ENCODE measurements around the gene GPR141.

Gene GPR141

DNA sequence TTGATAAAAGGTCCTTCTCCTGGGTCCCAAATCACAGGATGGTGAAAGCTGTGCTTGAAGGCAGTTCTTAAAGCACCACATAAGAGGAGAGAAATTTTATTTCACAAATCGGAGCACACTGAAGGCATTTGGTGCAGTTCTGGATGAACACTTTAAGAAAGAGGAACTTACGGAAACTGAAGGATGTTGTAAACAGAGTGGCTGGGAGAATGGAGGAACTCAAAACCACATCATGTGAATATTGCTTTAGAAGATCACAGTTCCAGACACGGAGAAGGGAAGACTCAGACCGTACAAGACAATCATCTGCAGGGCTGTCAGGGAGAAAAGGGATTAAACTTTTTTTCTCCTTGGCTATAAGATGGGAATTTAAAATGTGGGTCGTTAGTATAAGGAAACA, 9.0 kb upstream of the GPR141 start:
- in situ Hi-C loops (cut with HindIII; ENCODE audit: low sequenced_read_pairs), result no loop called here
- TF ChIP-seq, protein P1, sequence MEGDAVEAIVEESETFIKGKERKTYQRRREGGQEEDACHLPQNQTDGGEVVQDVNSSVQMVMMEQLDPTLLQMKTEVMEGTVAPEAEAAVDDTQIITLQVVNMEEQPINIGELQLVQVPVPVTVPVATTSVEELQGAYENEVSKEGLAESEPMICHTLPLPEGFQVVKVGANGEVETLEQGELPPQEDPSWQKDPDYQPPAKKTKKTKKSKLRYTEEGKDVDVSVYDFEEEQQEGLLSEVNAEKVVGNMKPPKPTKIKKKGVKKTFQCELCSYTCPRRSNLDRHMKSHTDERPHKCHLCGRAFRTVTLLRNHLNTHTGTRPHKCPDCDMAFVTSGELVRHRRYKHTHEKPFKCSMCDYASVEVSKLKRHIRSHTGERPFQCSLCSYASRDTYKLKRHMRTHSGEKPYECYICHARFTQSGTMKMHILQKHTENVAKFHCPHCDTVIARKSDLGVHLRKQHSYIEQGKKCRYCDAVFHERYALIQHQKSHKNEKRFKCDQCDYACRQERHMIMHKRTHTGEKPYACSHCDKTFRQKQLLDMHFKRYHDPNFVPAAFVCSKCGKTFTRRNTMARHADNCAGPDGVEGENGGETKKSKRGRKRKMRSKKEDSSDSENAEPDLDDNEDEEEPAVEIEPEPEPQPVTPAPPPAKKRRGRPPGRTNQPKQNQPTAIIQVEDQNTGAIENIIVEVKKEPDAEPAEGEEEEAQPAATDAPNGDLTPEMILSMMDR (IDR thresholded peaks at IDR 0.05; ENCODE audit: low read depth, low read length, missing control alignments), result no peak
- H3K4me3 ChIP-seq (ENCODE audit: low read depth, low read length), result no peak overlapping the region
- DNase-seq (ENCODE audit: low read depth), result no peak

DNA sequence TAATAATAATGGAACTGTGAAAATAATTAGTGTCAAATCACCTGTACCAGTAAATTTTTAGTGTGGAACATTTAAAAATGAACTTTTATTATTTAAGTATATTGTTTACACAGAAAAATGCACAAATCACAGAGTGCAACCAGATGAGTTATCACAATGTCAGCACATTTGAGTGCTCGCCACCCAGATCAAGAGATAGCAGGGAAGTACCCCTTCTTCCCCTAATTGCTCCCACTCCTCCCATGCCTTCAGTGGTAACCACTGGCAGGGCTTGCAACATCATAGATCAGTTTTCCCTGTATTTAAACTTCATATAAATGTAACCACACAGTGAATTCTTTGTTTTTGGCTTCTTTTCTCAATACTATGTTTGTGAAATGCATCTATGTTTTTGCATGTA, 7.8 kb upstream of the GPR141 start:
- in situ Hi-C loops (cut with HindIII; ENCODE audit: low sequenced_read_pairs), result no loop called here
- no peak for DNase-seq (ENCODE audit: low read depth)
- TF ChIP-seq, protein P1 (IDR thresholded peaks at IDR 0.05; ENCODE audit: low read depth, low read length, missing control alignments), result no peak
- no peak overlapping the region for H3K4me3 ChIP-seq (ENCODE audit: low read depth, low read length)

DNA sequence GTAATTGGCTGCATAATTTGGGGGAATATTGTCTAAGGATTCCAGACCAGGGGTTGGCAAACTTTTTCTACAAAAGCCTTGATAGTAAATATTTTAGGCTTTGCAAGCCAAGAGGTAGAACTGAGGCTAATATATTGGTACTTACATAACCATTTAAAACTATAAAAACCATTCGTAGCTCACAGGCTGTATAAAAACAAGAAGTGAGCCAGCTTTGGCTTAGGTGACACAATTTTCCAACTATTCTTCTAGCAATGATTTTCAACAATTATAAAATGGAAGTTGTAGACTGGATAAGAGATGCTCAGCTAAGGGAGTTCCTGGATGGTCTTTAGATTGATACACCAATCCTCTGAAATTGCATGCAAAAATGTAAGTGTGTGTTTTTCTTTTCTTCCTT, 1.4 kb downstream of the GPR141 start:
- TF ChIP-seq, protein P1 (IDR thresholded peaks at IDR 0.05; ENCODE audit: low read depth, low read length, missing control alignments), result no peak
- in situ Hi-C loops (cut with HindIII; ENCODE audit: low sequenced_read_pairs), result no loop called here
- H3K4me3 ChIP-seq (ENCODE audit: low read depth, low read length), result no peak overlapping the region
- DNase-seq (ENCODE audit: low read depth), result no peak

GRCh38 chr7:37686556-37687345, 3.2 kb downstream of the GPR141 start:
- TF ChIP-seq, protein P1 (IDR thresholded peaks at IDR 0.05; ENCODE audit: low read depth, low read length, missing control alignments), result no peak
- in situ Hi-C loops (cut with HindIII; ENCODE audit: low sequenced_read_pairs), result no loop called here
- DNase-seq (ENCODE audit: low read depth), result no peak
- H3K4me3 ChIP-seq (ENCODE audit: low read depth, low read length), result no peak overlapping the region

DNA sequence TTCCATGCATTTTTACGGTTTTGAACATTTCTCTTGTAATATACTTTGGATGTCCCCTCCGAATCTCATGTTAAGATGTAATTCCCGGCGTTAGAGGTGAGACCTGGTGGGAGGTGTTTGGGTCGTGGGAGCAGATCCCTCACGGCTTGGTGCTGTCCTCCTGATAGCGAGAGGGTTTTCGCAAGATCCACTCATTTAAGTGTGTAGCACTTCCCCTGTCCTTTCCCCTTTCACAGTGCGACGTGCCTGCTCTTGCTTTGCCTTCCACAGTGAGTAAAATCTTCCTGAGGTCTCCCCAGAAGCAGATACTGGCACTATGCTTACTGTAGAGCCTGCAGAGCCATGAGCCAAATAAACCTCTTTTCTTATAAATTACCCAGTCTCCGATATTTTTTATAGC, 6.6 kb downstream of the GPR141 start:
- TF ChIP-seq, protein P1 (IDR thresholded peaks at IDR 0.05; ENCODE audit: low read depth, low read length, missing control alignments), result no peak
- in situ Hi-C loops (cut with HindIII; ENCODE audit: low sequenced_read_pairs), result no loop called here
- no peak overlapping the region for H3K4me3 ChIP-seq (ENCODE audit: low read depth, low read length)
- no peak for DNase-seq (ENCODE audit: low read depth)

- in situ Hi-C loops (cut with HindIII; ENCODE audit: low sequenced_read_pairs), result no loop called here
- TF ChIP-seq, protein P1 (IDR thresholded peaks at IDR 0.05; ENCODE audit: low read depth, low read length, missing control alignments), result no peak
- H3K4me3 ChIP-seq (ENCODE audit: low read depth, low read length), result no peak overlapping the region
- DNase-seq (ENCODE audit: low read depth), result no peak
These were observed 10.9 kb downstream of the GPR141 start for GRCh38 chr7:37694208-37695094.

Data from astrocyte of the cerebellum (primary cell).